ENCODE measurements around the gene TMEM18.
A peak's percentile ranks its signal among the peaks of the same experiment; 100 is the strongest.
"Not testable (repeated sequence)": the region's sequence is repeated elsewhere in the genome, so short reads cannot be mapped to it uniquely, and the experiment has no call there.

Gene TMEM18

DNA sequence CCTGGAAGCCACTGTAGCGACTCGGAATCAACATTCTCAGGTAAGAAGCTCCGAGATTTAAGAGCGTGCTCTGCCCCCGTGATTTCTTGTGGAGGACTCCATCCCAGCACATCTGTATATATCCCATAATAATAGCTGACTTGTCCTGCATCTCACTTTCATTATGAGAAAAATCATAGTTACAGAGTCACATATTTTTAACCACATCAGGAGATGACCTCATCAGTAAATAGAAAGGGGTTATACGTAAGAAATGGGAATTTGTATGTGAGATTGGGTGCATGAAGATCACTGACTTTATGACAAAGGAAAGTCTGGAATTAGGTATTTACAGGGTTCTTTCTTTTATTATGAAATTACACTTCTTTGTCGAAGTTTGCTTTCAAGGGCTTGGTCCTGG lies 16.4 kb upstream of the TMEM18 start:
- no peak for DNase-seq (ENCODE audit: low read depth in 2 of 2)

DNA sequence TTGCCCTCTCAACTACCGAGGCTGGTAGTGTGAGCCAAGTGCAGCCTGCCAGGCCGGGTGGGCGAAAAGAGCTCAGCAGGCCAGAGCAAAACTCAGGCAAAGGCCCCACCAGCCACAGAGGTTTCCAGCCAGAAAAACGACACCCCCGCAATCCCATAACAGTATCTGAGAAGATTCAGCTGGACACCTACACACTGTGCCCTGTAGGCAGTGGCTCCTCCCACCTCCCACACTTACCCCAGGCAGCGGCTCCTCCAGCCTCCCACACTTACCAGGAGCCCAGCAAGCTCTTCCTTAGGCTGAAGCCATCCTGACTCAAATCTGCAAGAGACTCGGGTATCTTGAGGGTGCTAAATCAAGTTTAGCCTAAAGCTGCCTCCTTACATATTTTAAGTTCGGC lies 15.6 kb upstream of the TMEM18 start:
- DNase-seq (ENCODE audit: low read depth in 2 of 2), result no peak

DNA sequence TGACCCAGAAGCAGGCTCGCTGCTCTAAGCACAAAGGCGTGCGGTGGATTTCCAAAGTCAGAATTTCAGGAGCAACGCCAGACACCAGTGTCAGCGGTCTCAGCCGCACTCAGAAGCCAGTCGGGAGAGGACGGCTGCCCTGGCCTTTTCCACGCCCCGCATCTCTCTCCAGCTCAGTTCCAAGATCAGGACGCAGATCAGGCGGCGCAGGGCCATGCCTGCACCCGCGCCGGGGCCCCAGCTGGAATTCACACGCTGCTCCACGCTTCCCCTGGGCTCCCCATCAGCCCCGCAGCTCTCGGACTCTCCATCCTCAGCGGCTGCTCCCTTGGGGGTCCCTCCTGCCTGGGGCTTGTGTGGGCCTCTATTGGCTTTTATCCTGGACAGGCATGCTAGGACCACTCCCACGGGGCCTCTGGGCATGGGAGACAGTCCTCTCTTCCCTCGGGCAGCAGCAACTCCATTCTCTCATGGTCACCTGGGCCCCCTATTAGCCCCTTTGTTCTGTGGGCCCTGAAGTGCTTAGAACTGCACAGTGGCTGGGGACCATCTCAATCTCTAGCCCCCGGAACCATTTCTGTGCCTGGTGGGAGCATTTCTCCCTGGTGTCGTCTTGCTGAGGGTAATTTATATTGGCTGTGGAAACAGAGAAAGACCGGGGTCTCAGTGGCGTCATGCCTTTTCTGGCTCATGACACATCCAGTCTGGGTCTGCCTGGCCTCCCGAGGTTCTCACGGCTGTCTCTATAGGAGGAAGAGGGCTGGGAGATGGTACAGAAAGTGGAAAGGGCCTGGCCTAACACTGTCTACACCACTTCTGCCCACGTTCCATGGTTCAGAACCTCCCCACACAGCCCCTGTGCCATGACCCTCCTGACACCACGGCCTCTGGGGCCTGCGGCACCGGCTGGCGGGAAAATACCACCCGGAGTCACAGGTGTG lies 14.9 kb upstream of the TMEM18 start:
- DNase-seq (ENCODE audit: low read depth in 2 of 2), result no peak

DNA sequence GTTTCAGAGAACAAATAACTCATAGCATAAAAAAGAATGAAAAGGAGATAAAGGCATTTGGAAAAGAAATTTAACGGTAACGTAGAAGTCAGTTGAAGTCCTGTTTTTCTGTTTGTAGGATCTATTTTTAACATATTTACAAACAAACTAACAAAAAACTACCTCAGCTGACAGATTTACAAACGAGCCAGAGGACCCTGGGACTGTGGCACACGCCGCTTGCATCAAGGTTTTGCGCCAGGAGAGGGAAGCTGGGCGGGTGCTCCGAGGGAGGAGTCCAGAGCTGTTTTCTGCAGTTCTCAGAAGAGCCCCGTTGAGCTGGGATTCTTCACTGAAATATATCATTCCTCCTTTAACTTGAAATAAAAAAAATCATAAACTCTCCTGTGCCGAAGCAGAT lies 13.6 kb upstream of the TMEM18 start:
- DNase-seq (ENCODE audit: low read depth in 2 of 2), result no peak

DNA sequence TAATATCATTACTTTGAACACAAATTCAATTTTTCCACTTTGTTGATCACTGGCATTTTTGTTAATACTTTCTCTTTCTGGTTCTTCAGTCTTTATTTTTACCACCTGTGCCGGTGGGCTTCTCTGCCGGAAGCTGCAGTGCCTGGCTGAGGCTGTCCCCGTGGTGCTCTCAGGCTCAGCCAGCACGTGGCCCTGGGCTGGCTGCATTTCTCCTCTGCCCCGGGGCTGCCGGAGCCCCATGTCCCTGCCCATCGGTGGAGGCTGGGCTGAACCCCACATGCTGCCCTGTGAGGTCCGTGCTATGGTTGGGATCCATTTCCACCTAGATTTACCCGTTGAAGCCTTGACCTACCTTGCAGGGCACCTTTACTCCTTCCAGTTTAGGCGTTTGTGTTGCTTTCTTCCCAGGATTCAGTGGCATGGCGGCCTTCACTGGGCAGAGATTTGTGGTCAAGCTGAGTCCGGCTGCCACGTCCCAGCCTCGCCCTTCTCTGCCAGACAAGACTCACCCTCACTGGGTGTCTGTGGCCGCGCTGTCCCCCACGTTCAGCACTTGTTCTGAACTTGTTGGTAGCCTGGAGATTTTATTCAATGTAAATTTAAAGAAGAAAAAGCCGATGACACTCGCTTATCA lies 12.8 kb upstream of the TMEM18 start:
- no peak for DNase-seq (ENCODE audit: low read depth in 2 of 2)

DNA sequence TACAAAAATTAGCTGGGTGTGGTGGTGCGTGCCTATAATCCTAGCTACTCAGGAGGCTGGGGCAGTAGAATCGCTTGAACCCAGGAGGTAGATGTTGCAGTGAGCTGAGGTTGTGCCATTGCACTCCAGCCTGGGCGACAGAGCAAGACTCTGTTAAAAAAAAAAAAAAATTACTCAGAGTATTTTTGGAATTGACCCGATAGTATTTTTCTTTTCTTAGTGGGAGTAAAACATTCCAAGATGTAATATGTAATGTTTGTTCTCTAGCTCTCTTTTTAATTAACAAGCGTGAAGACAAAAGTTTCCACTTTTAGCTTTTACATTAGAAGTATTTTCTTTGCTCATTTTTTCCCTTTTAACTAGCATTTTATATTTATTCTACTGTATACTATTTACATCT lies 12.0 kb upstream of the TMEM18 start:
- no peak for DNase-seq (ENCODE audit: low read depth in 2 of 2)

DNA sequence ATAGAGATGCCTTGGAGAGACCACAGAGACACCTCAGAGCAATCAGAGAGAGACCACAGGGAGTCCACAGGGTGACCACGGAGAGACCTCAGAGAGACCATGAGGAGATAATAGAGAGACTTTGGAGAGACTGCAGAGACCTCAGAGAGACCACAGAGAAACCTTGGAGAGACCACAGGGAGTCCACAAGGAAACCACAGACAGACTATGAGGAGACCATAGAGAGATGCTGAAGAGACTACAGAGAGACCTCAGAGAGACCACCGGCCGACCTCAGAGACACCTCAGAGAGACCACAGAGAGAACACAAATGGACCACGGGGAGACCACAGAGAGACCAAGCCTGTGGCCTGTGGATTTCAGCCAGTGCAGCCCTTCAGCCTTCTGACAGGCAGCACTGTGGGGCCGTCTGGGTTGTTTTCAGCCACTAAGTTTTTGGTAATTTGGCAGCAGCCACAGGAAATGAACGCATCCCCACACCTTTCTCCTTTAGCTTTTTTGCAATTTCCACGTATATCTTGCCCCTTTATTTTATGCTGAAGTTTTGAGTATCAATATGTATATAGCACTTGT lies 11.4 kb upstream of the TMEM18 start:
- no peak for DNase-seq (ENCODE audit: low read depth in 2 of 2)

DNA sequence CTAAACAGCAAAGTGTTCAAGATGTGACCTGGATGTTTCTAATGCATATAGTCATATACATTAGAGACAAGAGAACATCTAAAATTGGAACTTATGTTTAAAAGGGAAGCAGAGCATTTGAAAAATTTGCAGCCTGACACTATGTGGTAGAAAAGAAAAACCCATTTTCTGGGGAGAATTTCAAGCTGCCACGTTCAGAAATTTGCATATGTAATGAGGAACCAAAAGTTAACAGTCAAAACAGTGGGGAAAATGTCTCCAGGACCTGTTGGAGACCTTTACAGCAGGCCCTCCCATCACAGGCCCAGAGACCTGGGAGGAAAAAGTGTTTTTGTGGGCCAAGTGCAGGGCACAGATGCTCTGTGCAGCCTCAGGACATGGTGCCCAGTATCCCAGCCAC lies 8.2 kb upstream of the TMEM18 start:
- DNase-seq (ENCODE audit: low read depth in 2 of 2), result no peak

DNA sequence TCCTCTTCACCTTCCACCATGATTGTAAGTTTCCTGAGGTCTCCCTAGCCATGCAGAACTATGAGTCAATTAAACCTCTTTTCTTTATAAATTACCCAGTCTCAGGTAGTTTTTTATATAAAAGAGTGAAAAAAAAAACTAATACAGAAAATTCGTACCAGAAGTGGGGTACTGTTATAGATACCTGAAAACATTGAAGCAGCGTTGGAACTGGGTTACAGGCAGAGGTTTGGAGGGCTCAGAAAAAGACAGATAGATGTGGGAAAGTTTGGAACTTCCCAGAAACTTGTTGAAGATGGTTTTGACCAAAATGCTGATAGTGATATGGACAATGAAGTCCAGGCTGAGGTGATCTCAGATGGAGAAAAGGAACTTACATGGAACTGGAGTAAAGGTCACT lies 7.7 kb upstream of the TMEM18 start:
- DNase-seq (ENCODE audit: low read depth in 2 of 2), result not testable (repeated sequence)

DNA sequence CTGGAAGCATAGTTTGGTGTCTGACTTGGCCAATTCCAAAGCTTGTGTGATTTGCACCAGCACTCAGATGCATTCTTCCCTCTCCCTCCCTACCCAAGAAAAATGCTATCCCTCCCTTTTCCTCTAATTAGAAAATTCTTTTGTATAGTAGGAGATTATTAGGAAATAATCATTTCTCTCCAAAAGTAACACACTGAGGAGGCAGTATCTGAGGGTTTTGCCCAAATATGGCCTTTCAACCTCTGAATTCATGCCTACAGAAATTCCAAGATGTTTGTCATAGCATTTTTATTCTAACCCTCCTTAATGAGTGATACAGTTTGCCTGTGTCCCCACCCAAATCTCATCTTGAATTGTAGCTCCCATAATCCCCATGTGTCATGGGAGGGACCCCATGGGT lies 5.0 kb upstream of the TMEM18 start:
- no peak for DNase-seq (ENCODE audit: low read depth in 2 of 2)

DNA sequence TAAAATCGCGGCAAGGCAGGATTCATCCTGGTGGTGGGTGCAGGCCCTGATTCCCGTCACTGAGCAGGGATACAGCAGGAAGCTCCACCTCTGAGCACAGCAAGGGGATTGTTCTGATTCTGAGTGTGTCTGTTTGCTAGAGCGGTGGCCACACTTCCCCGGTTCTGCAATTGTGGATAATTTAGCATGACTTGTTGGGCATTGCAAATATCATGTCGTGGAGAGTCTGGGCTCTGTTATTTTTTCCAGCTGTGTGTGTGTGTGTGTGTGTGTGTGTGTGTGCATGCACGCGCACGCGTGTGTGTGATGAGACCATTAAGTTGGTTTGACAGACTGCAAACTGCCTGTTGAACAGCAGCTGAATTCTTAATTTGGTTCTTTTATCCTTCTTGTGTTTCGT lies 4.1 kb upstream of the TMEM18 start:
- DNase-seq (ENCODE audit: low read depth in 2 of 2), result no peak

DNA sequence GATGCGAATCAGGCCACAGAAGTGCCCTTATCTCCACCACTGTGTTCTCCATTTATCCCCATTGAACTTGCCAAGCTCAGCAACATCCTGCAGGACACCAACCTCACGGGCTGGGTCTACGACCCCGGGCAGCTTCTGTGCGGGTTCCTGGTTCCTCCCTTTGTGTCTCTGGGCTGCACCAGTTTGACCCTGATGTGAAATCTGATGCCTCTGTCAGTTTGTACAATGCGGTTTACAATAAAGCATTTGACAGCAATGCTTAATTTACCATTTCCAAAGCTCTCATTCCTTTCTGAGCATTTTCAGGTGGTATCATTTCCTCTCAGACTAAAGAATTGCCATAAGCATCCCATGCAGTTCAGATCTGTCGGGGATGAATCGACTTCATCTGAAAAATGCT lies 3.3 kb upstream of the TMEM18 start:
- DNase-seq (ENCODE audit: low read depth in 2 of 2), result no peak

DNA sequence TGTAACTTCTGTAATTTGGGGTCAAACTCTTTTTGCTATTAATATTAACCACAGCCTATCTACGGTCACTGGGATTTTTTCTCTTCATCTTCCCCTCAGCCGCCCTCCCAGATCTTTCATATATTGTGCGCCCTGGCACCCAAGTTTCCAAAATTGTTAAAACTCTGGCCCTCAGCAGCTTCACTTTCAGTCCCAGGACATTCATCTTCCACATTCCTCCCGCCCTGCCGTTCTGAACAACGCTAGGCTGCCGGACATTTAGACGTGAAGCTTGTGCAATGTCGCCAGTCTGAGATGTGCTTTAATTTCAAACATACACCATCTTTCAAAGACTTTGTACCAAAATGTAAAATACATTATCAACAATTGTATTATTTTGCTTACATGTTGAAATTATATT lies 1.8 kb upstream of the TMEM18 start:
- DNase-seq (ENCODE audit: low read depth in 2 of 2), result no peak

DNA sequence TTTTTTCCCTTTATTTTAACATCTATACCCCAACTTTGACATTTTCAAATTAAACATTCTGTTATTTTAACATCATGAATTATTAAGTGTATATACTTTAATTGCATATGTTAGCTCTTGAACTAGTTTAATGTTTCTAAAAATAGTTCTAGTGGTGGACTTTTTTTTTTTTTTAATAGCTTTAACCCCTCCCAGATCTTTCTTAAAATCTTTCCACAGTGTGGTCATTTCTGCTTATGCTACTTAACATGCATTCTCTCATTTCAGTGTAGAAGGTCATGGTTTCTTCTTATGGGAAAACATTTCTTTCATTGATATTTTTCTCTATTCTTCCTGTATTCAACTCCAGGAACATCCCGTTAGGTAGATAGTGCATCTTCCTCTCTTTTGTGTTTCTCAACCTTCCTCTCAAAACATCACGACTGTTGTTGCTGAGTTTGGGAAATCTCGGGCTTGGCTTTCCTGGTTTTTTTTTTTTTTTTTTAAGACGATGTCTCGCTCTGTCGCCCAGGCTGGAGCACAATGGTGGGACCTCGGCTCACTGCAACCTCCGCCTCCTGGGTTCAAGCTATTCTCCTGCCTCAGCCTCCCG lies 849 bp upstream of the TMEM18 start:
- DNase-seq (ENCODE audit: low read depth in 2 of 2), result no peak

DNA sequence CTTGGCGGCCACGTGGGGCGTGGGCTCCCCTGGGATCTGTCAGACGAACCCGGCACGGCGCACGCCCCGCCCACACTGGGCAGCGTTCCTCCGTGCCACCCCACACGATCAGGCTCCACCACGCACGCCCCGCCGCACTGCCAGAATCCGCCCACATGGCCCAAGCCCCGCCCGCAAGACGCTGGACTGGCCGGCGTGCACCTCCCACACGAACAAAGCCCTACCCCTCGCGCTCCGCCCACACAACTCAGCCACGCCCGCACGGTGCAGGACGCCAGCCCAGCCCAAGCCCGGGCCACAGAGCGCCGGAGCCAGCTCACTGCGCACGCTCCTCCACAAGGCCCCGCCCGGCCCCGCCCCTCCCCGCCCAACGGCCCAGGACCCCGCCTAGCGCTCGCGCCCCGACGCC lies 555 bp downstream of the TMEM18 start:
- DNase-seq (ENCODE audit: low read depth in 2 of 2), result peak; percentile 93 to 96

DNA sequence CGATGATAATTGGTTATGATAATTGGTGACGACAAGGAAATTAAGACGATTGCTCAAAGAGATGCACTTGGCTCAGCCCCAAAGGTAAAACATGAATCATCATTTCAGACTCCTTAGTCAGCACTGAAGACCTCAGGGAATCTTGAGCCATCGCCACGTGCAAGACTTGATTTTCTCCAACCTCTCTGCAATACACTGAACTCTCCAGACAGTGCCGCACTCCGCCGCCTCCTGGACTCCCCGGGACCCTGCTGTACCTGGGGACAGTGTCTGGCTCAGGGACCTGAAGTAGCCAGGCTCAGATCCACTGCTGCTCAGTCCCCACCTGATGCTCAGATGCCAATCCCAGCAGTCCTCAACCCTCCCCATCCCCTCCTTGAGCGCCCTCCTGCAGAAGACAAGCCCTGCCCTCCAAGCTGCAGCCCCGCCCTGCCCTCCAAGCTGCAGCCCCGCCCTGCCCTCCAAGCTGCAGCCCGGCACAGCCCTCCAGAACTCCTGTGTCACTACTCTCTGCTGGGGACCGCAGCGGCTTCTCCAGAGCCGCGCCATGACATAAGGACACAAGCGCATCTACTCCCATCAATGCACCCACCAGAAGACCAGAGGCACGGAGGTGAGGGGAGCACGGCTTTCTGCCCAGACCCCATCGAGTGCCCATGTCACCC lies 1.1 kb downstream of the TMEM18 start:
- DNase-seq (ENCODE audit: low read depth in 2 of 2), result peak; percentile 26 to 32

DNA sequence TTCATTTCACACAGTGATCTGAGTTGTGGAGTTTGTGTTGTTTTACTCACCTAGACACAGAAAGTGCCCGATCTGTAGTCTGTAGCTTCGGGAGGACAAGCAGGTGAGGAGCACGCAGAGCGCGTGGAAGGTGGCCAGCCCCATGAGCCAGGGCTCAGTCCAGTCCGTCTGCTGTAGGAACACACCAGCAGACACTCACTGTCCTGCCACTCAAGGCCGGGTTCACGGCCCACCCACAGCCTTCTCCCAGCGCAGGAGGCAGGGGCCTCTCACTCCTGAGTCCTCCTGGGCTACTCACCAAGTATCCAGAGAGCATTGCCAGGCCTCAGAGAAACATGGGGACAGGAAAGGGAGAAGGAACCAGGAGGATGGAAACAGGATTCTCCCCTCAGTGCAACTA lies 1.7 kb downstream of the TMEM18 start:
- DNase-seq (ENCODE audit: low read depth in 2 of 2), result no peak

DNA sequence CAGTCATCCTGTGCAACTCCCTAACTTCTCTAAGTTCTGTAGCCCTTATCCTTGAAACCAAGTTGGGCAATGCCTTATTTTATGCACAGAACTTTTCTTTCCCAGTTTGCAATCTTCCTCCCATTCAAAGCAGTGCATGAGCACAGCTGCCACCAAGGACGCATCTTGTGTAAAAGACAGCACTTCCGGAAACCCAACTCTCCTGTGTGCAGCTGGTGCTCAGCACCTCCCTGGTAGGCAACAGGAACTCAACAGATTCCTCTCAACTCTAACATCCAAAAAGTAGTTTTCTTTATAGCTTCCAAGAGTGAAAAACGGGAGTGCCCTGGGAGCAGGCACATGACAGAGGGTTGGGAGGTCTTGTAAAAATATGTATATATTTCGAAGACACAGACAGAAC lies 2.2 kb downstream of the TMEM18 start:
- DNase-seq (ENCODE audit: low read depth in 2 of 2), result no peak

DNA sequence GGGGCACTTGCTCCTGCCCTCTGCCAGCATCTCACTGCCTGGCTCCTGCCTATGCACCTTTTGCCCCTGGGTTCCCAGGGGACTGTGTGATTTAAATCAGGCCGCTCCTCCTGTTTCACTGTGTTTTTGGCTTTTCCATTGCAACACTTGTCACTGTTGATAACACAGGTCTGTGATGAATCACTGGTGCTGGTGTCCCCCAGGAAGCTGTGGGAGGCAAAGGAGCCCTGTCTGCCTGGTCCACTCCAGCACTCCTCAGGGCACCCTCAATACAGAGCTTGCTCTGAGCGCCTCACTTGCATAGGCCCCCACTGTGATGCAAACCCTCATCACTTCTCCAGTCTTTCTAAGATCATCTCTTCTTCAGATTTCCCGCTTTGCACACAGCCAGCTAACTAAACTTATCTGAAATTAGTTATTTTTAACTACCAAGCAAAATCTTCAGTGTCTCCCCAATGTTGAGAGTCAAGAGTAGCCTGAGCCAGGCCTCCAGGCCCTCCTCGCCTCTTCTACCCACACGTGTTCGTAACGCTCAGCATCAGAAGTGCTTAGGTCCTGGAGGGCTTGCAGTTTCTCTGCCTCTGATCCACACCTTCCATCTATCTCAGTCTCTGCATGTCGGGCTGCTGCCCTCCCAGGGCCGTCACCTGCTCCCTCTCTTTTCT lies 2.8 kb downstream of the TMEM18 start:
- no peak for DNase-seq (ENCODE audit: low read depth in 2 of 2)

DNA sequence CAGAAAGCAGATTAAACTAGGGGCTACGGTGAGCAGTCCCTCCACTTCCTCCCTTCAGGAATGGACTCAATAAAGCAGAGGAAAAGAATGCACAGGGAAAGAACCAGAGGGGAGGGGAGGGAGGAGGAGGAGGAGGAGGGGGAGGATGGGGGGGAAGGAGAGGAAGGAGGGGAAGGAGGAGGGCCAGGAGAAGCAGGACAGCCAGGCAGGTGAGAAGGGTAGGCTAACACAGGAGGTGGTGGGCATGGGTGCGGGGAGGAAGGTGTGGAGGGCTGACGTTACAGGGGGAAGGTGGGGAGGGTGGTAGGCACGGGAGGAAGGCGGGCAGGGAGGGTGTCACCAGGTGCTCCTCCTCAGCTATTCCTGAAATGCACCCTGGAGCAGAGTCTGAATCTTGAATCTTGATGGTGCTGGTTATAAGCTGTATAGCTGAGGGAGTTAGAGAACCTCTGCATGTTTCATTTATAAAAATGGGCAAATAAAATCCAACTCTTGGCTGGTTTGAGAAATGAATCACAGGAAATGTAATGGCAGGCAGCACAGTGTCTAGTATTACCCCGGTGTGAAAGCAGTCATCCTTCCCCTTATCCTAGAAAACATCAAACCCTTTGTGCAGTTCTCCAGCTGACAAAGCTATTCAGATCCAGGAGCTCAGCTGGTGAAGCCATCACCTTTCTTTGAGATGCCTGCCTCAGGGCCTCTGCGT lies 3.4 kb downstream of the TMEM18 start:
- DNase-seq (ENCODE audit: low read depth in 2 of 2), result no peak

DNA sequence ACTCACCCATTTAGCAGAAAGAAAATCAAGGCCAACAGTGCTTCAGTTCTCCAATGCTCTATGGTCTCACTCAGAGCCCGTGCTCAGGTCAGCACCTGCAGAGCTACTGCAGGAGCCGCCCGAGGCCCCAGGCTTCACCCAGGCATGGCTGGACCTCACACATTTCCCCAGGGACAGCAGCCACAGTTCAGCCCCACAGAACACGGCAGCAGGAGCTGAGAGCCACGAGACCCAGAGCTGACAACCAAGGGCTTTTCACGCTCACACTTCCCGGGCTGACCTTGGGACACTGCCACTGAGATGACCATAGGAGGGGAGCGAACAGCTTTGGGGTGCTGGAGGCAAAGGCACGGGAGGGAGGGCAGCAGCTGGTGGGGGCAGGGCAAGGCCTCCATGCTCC lies 4.2 kb downstream of the TMEM18 start:
- no peak for DNase-seq (ENCODE audit: low read depth in 2 of 2)
